Upper lobe of right lung (tissue), 1 donor: Measurements from ENCODE around the gene NFKB2. TPM values are rescaled to one million over a fixed set of nuclear protein-coding genes. Genes with fewer than 3 reads are reported as not detected.
A peak's percentile ranks its signal among the peaks of the same experiment; 100 is the strongest.

Source experiments
- ATAC-seq: fragments of 200-7000 bp; cut with Tn5 transposase; one replicate; pipeline ENCODE4 v1.9.1; 2020; ENCODE audit warnings: mild to moderate bottlenecking, moderate library complexity
- DNase-seq: peaks from one replicate; pipeline ENCODE4 v3.0.0-alpha.2; 2020
- H3K27ac ChIP-seq: fragments of 200-600 bp; one replicate; pipeline ENCODE4 v1.8.0; 2022
- H3K27me3 ChIP-seq: fragments of 200-600 bp; one replicate; pipeline ENCODE4 v1.8.0; 2022; ENCODE audit warnings: mild to moderate bottlenecking
- H3K36me3 ChIP-seq: fragments of 200-600 bp; one replicate; pipeline ENCODE4 v1.8.0; 2022
- H3K4me1 ChIP-seq: fragments of 200-600 bp; one replicate; pipeline ENCODE4 v1.8.0; 2022
- H3K4me3 ChIP-seq: fragments of 200-600 bp; one replicate; pipeline ENCODE4 v1.8.0; 2022; ENCODE audit warnings: mild to moderate bottlenecking
- H3K9me3 ChIP-seq: fragments of 200-600 bp; one replicate; pipeline ENCODE4 v1.8.0; 2022
- intact Hi-C: fragments of 100-400 bp; cut with DNase I; formaldehyde crosslinking; loops from one replicate; pipeline ENCODE4 v1.11.0; 2022
- total RNA-seq: library from RNA; stranded (reverse); fragmentation: NEBNext Ultra II Directional; extraction: Animal tissue kit (Norgen Biotek cat#: 25700); gene quantifications from one replicate; pipeline ENCODE4 v1.2.1, GENCODE V29; 2021
- TF ChIP-seq, protein P1 (sequence below): fragments of 200-600 bp; IDR thresholded peaks from one replicate; pipeline ENCODE4 v1.8.0; 2022; ENCODE audit warnings: antibody characterized with exemption
- donor health status: DM: no; HTN: yes; CAD: no; lungs with severe emphysema.

NFKB2 gene
- total RNA-seq, 1 donor from 2014 or later, result 36.8 TPM

DNA sequence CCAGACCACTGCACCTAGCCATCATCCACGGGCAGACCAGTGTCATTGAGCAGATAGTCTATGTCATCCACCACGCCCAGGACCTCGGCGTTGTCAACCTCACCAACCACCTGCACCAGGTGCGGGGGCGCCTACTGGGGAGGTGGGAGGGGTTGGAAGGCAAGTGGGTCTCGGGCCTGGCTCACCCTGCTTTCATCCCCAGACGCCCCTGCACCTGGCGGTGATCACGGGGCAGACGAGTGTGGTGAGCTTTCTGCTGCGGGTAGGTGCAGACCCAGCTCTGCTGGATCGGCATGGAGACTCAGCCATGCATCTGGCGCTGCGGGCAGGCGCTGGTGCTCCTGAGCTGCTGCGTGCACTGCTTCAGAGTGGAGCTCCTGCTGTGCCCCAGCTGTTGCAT is 4.6 kb downstream of the NFKB2 start:
- Histone ChIP-seq H3K9me3 (no peaks in the 10 kb centered on the region), H3K4me3 (no peak overlapping the region), H3K27ac (peak overlapping the region; percentile 80), H3K27me3 (no peaks in the 10 kb centered on the region), H3K36me3 (peaks cover 28% of the 10 kb centered on the region), H3K4me1 (peaks cover 24% of the 10 kb centered on the region)
- intact Hi-C loops, result no loop called here
- no peak for ATAC-seq
- TF ChIP-seq, protein P1, sequence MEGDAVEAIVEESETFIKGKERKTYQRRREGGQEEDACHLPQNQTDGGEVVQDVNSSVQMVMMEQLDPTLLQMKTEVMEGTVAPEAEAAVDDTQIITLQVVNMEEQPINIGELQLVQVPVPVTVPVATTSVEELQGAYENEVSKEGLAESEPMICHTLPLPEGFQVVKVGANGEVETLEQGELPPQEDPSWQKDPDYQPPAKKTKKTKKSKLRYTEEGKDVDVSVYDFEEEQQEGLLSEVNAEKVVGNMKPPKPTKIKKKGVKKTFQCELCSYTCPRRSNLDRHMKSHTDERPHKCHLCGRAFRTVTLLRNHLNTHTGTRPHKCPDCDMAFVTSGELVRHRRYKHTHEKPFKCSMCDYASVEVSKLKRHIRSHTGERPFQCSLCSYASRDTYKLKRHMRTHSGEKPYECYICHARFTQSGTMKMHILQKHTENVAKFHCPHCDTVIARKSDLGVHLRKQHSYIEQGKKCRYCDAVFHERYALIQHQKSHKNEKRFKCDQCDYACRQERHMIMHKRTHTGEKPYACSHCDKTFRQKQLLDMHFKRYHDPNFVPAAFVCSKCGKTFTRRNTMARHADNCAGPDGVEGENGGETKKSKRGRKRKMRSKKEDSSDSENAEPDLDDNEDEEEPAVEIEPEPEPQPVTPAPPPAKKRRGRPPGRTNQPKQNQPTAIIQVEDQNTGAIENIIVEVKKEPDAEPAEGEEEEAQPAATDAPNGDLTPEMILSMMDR, result no peak
- peak; percentile 61 for DNase-seq

DNA sequence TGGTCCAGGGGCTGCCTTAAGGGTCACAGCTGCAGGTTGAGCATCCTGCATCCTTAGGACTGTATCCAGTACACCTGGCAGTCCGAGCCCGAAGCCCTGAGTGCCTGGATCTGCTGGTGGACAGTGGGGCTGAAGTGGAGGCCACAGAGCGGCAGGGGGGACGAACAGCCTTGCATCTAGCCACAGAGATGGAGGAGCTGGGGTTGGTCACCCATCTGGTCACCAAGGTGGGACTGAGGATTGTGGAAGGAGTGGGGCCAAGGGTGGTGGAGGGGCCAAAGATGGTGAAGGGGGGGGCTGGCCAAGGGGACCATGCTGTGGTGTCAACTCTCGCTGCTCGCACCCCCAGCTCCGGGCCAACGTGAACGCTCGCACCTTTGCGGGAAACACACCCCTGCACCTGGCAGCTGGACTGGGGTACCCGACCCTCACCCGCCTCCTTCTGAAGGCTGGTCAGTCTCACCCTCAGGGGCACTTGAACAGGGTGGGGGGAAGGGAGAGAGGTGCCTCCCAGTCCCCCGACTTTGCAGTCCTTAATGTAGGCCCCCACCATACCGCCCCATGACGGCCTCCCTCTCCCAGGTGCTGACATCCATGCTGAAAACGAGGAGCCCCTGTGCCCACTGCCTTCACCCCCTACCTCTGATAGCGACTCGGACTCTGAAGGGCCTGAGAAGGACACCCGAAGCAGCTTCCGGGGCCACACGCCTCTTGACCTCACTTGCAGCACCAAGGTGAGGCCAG is 5.3 kb downstream of the NFKB2 start:
- Histone ChIP-seq H3K9me3 (no peaks in the 10 kb centered on the region), H3K27me3 (no peaks in the 10 kb centered on the region), H3K4me3 (no peak overlapping the region), H3K4me1 (peaks cover 24% of the 10 kb centered on the region), H3K27ac (no peak overlapping the region), H3K36me3 (peaks cover 28% of the 10 kb centered on the region)
- intact Hi-C loops, result no loop called here
- ATAC-seq (no peak), DNase-seq (peak; percentile 56)
- TF ChIP-seq, protein P1, result no peak

DNA sequence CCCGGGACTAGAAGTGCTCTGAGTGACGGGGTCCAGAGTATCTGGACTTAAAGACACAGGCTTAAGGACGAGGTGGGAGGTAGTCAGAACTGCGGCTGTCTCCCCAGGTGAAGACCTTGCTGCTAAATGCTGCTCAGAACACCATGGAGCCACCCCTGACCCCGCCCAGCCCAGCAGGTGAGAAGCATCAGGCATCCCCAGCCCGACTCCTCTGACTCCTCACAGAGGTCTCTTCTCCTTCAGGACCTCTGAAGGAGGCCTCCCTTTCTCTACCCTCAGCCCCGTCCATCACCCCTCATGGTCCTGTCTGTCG is 5.8 kb downstream of the NFKB2 start:
- Histone ChIP-seq H3K4me3 (no peak overlapping the region), H3K27me3 (no peaks in the 10 kb centered on the region), H3K36me3 (peaks cover 28% of the 10 kb centered on the region), H3K4me1 (peaks cover 20% of the 10 kb centered on the region), H3K9me3 (no peaks in the 10 kb centered on the region), H3K27ac (no peak overlapping the region)
- DNase-seq (peak; percentile 56), ATAC-seq (no peak)
- intact Hi-C loops, result no loop called here
- TF ChIP-seq, protein P1, result no peak

DNA sequence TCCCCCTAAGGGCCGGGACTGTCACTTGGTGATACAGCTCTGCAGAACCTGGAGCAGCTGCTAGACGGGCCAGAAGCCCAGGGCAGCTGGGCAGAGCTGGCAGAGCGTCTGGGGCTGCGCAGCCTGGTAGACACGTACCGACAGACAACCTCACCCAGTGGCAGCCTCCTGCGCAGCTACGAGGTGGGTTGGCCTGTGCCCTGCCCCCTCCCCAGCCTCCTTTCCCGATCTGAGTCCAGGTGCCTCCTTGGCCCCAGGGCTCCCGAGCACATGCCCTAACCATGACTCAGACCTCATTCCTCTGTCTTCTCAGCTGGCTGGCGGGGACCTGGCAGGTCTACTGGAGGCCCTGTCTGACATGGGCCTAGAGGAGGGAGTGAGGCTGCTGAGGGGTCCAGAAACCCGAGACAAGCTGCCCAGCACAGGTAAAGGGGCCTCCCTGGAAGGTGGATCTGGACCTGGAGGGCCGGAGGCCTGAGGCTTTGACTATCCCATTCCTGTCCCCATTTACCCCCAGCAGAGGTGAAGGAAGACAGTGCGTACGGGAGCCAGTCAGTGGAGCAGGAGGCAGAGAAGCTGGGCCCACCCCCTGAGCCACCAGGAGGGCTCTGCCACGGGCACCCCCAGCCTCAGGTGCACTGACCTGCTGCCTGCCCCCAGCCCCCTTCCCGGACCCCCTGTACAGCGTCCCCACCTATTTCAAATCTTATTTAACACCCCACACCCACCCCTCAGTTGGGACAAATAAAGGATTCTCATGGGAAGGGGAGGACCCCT is 6.4 kb downstream of the NFKB2 start:
- H3K36me3 ChIP-seq, result peaks cover 28% of the 10 kb centered on the region
- H3K9me3 ChIP-seq, result no peaks in the 10 kb centered on the region
- no peak for ATAC-seq
- peak; percentile 65 for DNase-seq
- H3K27ac ChIP-seq, result no peak overlapping the region
- TF ChIP-seq, protein P1, result no peak
- no peak overlapping the region for H3K4me3 ChIP-seq
- no peaks in the 10 kb centered on the region for H3K27me3 ChIP-seq
- H3K4me1 ChIP-seq, result peaks cover 14% of the 10 kb centered on the region
- intact Hi-C loops, result no loop called here

DNA sequence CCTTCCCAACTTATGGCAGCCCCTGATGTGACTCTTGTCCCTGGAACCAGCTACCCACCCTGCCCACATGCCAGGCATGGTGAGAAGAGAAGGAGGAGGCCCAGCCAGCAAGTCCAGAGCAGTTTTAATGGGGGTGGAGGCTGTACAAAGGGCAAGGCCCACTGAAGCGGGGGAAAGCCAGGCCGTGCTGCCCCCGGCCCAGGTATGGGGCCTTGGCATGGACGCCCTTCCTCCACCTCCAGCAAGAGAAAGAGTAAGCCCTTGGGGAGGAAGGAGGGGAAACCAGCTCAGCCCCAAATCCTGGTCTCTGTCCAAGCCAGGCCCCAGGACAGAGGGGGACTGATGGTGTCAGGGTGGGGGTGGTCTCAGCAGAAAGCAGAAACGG is 7.0 kb downstream of the NFKB2 start:
- Histone ChIP-seq H3K27me3 (peaks cover 2% of the 10 kb centered on the region), H3K27ac (no peak overlapping the region), H3K4me3 (no peak overlapping the region), H3K9me3 (no peaks in the 10 kb centered on the region), H3K4me1 (peaks cover 13% of the 10 kb centered on the region), H3K36me3 (peaks cover 25% of the 10 kb centered on the region)
- ATAC-seq (no peak), DNase-seq (no peak)
- TF ChIP-seq, protein P1, result no peak
- intact Hi-C loops, result no loop called here
